Stomach (tissue), 4 donors: ENCODE results near the gene CGRRF1.

Source experiments
- CTCF ChIP-seq, 7 experiments: fragments of 450-650 bp in 4 of 7; fragments of 200-600 bp in 3 of 7; sonication (generic) in 3 of 7; IDR thresholded peaks; one replicate each; pipeline ENCODE4 v1.5.1; 2016 to 2019; ENCODE audit warnings: antibody characterized with exemption in 7 of 7, control low read depth in 2 of 7, mild to moderate bottlenecking in 1 of 7
- POLR2A ChIP-seq, 4 donors: fragments of 450-650 bp; IDR thresholded peaks; one replicate each; pipeline ENCODE4 v1.6.1; 2016; ENCODE audit warnings: antibody characterized with exemption in 4 of 4, control low read depth in 2 of 4, mild to moderate bottlenecking in 1 of 4, moderate library complexity in 1 of 4
- POLR2AphosphoS5 ChIP-seq, 3 donors: sonication (generic); formaldehyde crosslinking; IDR thresholded peaks; one replicate each; pipeline ENCODE4 v1.6.1; 2016; ENCODE audit warnings: antibody characterized with exemption in 3 of 3

- TF ChIP-seq CTCF (IDR thresholded peaks at IDR 0.05) (no peak), POLR2A (IDR thresholded peaks at IDR 0.05) (no peak), POLR2AphosphoS5 (IDR thresholded peaks at IDR 0.05) (no peak)
These were observed 28.7 kb upstream of the CGRRF1 start for GRCh38 chr14:54480830-54481562.
